Neuronal stem cell (in vitro differentiated cells): Measurements from ENCODE around the gene CAMK1D.

Source experiments
- DNase-seq: peaks from one replicate; pipeline ENCODE4 v3.0.0-alpha.2; 2013; ENCODE audit warnings: low spot score
- H2AFZ ChIP-seq: one replicate; pipeline ENCODE4 v1.6.1; 2013; ENCODE audit warnings: mild to moderate bottlenecking, low read length, inconsistent platforms
- H2AK5ac ChIP-seq: 2 replicates; pipeline ENCODE4 v1.6.1; 2013; ENCODE audit warnings: low read depth, mild to moderate bottlenecking, inconsistent platforms, low read length, moderate library complexity, mixed read lengths
- H2BK120ac ChIP-seq: 2 replicates; pipeline ENCODE4 v1.6.1; 2013; ENCODE audit warnings: low read depth, mild to moderate bottlenecking, inconsistent platforms, low read length, moderate library complexity, mixed read lengths
- H2BK12ac ChIP-seq: one replicate; pipeline ENCODE4 v1.6.1; 2013; ENCODE audit warnings: low read length, inconsistent platforms
- H2BK15ac ChIP-seq: 2 replicates; pipeline ENCODE4 v1.6.1; 2013; ENCODE audit warnings: mild to moderate bottlenecking, low read length, inconsistent platforms, mixed read lengths
- H2BK5ac ChIP-seq: one replicate; pipeline ENCODE4 v1.6.1; 2013; ENCODE audit warnings: inconsistent platforms, mild to moderate bottlenecking, low read length, moderate library complexity
- H3K14ac ChIP-seq: one replicate; pipeline ENCODE4 v1.6.1; 2013; ENCODE audit warnings: low read length, inconsistent platforms
- H3K18ac ChIP-seq: 2 replicates; pipeline ENCODE4 v1.6.1; 2013; ENCODE audit warnings: low read length, inconsistent platforms
- H3K23ac ChIP-seq: 2 replicates; pipeline ENCODE4 v1.6.1; 2013; ENCODE audit warnings: low read depth, mild to moderate bottlenecking, mixed read lengths, low read length, inconsistent platforms; ENCODE audit not compliant: poor library complexity
- H3K27ac ChIP-seq: replicated peaks from 3 replicates; pipeline ENCODE4 v1.5.1; 2013; ENCODE audit warnings: low read length, inconsistent platforms
- H3K27me3 ChIP-seq, 3 experiments: 2 replicates each; pipeline ENCODE4 v1.6.1; 2013; ENCODE audit warnings: low read length in 3 of 3, mild to moderate bottlenecking in 2 of 3, inconsistent platforms in 1 of 3, low read depth in 1 of 3, mixed read lengths in 1 of 3, moderate library complexity in 1 of 3; ENCODE audit not compliant: control insufficient read depth in 3 of 3, insufficient read depth in 3 of 3
- H3K36me3 ChIP-seq, 2 donors: replicated peaks in 1 of 2; 2 replicates each; pipeline ENCODE4 v1.6.1; 2013; ENCODE audit warnings: low read length in 2 of 2; ENCODE audit not compliant: control insufficient read depth in 2 of 2, insufficient read depth in 2 of 2
- H3K4ac ChIP-seq: 2 replicates; pipeline ENCODE4 v1.6.1; 2013; ENCODE audit warnings: inconsistent platforms, mild to moderate bottlenecking, low read length, moderate library complexity
- H3K4me1 ChIP-seq, 2 donors: 1 replicate in 1 of 2; 2 replicates in 1 of 2; pipeline ENCODE4 v1.6.1; 2013; ENCODE audit warnings: low read length in 2 of 2, low read depth in 1 of 2; ENCODE audit not compliant: control insufficient read depth in 2 of 2, insufficient read depth in 1 of 2
- H3K4me2 ChIP-seq: one replicate; pipeline ENCODE4 v1.6.1; 2013; ENCODE audit warnings: mild to moderate bottlenecking, low read length, inconsistent platforms; ENCODE audit not compliant: insufficient read depth, poor library complexity, severe bottlenecking
- H3K4me3 ChIP-seq, 2 donors: 2 replicates each; pipeline ENCODE4 v1.5.1; 2013; ENCODE audit warnings: low read length in 2 of 2, mild to moderate bottlenecking in 2 of 2, inconsistent platforms in 1 of 2, moderate library complexity in 1 of 2
- H3K79me1 ChIP-seq: one replicate; pipeline ENCODE4 v1.6.1; 2013; ENCODE audit warnings: low read depth, mild to moderate bottlenecking, inconsistent platforms, low read length, moderate library complexity
- H3K9ac ChIP-seq: one replicate; pipeline ENCODE4 v1.6.1; 2013; ENCODE audit warnings: mild to moderate bottlenecking, low read depth, low read length, inconsistent platforms; ENCODE audit not compliant: poor library complexity
- H3K9me3 ChIP-seq, 2 donors: replicated peaks in 1 of 2; 2 replicates each; pipeline versions ENCODE3 to v1.6.1; 2013; ENCODE audit warnings: low read length in 2 of 2, mild to moderate bottlenecking in 2 of 2, inconsistent platforms in 1 of 2, low read depth in 1 of 2, mixed read lengths in 1 of 2, moderate library complexity in 1 of 2; ENCODE audit not compliant: control insufficient read depth in 2 of 2, insufficient read depth in 1 of 2
- H4K8ac ChIP-seq: one replicate; pipeline ENCODE4 v1.6.1; 2013; ENCODE audit warnings: low read depth, mild to moderate bottlenecking, inconsistent platforms, low read length, moderate library complexity
- H4K91ac ChIP-seq: one replicate; pipeline ENCODE4 v1.6.1; 2013; ENCODE audit warnings: low read length, low read depth, mild to moderate bottlenecking, inconsistent platforms; ENCODE audit not compliant: poor library complexity
- WGBS, 2 donors: extraction: QIAGEN DNeasy Blood & Tissue Kit; methylation state at CpG; one replicate each; pipeline ENCODE4 v1.1.7; 2013; ENCODE audit warnings: missing lambda C conversion rate in 2 of 2, mixed read lengths in 1 of 2; ENCODE audit not compliant: insufficient read length in 2 of 2, insufficient replicate concordance in 1 of 2; ENCODE audit errors: extremely low coverage in 2 of 2; 5-methylcytosine and 5-hydroxymethylcytosine counted together

The CAMK1D gene

DNA sequence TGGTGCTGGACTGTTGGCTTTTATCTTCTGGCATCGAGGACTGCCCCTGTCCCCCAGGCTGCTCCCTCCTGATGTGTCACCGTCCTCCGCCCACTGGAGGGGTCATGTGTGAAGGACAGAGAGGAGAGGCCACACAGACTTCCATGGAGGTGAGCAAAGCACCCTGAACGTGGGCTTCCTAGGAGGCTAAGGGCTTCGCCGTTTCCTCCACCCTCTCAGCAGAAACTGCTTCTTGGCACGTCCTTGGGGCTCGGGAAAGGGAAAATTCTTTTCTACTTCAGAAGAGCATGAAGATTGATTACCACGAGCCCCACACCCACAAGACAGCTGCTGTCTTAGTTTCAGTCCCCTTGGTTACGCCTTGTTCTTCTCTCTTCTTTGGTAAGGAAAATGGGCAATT is 433.9 kb downstream of the CAMK1D start:
- Histone ChIP-seq H3K14ac (no peak overlapping the region), H3K4me1 (peaks cover 2 to 11% of the 10 kb centered on the region in 2 donors), H3K4me3 (peak overlapping the region in 1 of 2 donors; percentile 48), H3K4me2 (no peak overlapping the region), H3K23ac (no peak overlapping the region), H3K27me3 (no peaks in the 10 kb centered on the region), H2BK15ac (no peak overlapping the region), H4K91ac (no peak overlapping the region), H3K18ac (peak overlapping the region; percentile 25), H4K8ac (no peak overlapping the region), H2BK5ac (no peak overlapping the region), H3K27ac (no peak overlapping the region), H2AK5ac (no peak overlapping the region), H3K4ac (no peak overlapping the region), H2AFZ (no peak overlapping the region), H2BK12ac (no peak overlapping the region), H3K36me3 (no peaks in the 10 kb centered on the region), H3K79me1 (no peaks in the 10 kb centered on the region), H3K9me3 (no peaks in the 10 kb centered on the region), H3K9ac (no peak overlapping the region), H2BK120ac (no peak overlapping the region)
- no peak for DNase-seq
- WGBS, 2 donors, result no CpG with 5 or more reads among the region's 10 CpGs

GRCh38 chr10:12784646-12785045 is 435.3 kb downstream of the CAMK1D start:
- H2AFZ ChIP-seq, result peak overlapping the region; percentile 17
- no CpG with 5 or more reads among the region's 6 CpGs for WGBS, 2 donors
- H3K27ac ChIP-seq, result no peak overlapping the region
- no peak overlapping the region for H3K4me3 ChIP-seq
- H3K9me3 ChIP-seq, result no peaks in the 10 kb centered on the region
- no peak overlapping the region for H2BK120ac ChIP-seq
- H3K14ac ChIP-seq, result no peak overlapping the region
- H3K79me1 ChIP-seq, result no peaks in the 10 kb centered on the region
- no peak overlapping the region for H3K23ac ChIP-seq
- H4K91ac ChIP-seq, result no peak overlapping the region
- no peak overlapping the region for H2BK5ac ChIP-seq
- no peak overlapping the region for H2BK15ac ChIP-seq
- no peak overlapping the region for H4K8ac ChIP-seq
- DNase-seq, result no peak
- H3K27me3 ChIP-seq, result no peaks in the 10 kb centered on the region
- H3K4ac ChIP-seq, result no peak overlapping the region
- H3K36me3 ChIP-seq, result no peaks in the 10 kb centered on the region
- H3K4me2 ChIP-seq, result no peak overlapping the region
- no peak overlapping the region for H3K18ac ChIP-seq
- no peak overlapping the region for H2AK5ac ChIP-seq
- H3K4me1 ChIP-seq, result peaks cover 2 to 11% of the 10 kb centered on the region in 2 donors
- H2BK12ac ChIP-seq, result no peak overlapping the region
- no peak overlapping the region for H3K9ac ChIP-seq

DNA sequence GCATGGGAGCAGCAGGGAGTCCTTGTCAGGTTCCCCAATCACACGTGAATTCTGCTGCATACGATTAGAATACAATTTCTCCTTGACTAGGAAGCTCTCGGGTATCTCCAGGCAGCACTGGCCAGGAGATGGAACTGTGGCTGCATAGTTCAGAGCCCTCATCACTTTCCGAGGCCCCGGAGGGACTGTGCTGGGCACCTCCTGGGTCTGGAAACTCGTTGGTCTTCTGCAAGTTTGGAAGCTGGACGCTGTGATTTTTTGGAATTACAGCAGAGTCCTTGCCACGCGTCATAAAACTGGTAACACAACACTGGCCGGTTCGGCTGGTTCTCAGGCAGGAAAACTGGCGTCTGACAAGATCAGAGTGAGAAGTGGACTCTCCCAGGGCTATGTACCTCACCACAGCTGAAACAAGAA is 436.1 kb downstream of the CAMK1D start:
- no peak overlapping the region for H2BK12ac ChIP-seq
- no peak overlapping the region for H3K23ac ChIP-seq
- peak overlapping the region; percentile 16 for H3K18ac ChIP-seq
- H3K27ac ChIP-seq, result no peak overlapping the region
- peaks cover 2 to 11% of the 10 kb centered on the region in 2 donors for H3K4me1 ChIP-seq
- no CpG with 5 or more reads among the region's 12 CpGs for WGBS, 2 donors
- no peak overlapping the region for H2BK15ac ChIP-seq
- H3K27me3 ChIP-seq, result no peaks in the 10 kb centered on the region
- no peak overlapping the region for H3K14ac ChIP-seq
- H3K4me3 ChIP-seq, result no peak overlapping the region
- peak overlapping the region; percentile 17 for H2AFZ ChIP-seq
- H3K9ac ChIP-seq, result no peak overlapping the region
- H4K91ac ChIP-seq, result no peak overlapping the region
- H3K9me3 ChIP-seq, result no peaks in the 10 kb centered on the region
- H3K36me3 ChIP-seq, result no peaks in the 10 kb centered on the region
- DNase-seq, result no peak
- no peak overlapping the region for H2AK5ac ChIP-seq
- H2BK120ac ChIP-seq, result no peak overlapping the region
- H3K4me2 ChIP-seq, result no peak overlapping the region
- no peaks in the 10 kb centered on the region for H3K79me1 ChIP-seq
- H3K4ac ChIP-seq, result no peak overlapping the region
- H2BK5ac ChIP-seq, result no peak overlapping the region
- no peak overlapping the region for H4K8ac ChIP-seq

DNA sequence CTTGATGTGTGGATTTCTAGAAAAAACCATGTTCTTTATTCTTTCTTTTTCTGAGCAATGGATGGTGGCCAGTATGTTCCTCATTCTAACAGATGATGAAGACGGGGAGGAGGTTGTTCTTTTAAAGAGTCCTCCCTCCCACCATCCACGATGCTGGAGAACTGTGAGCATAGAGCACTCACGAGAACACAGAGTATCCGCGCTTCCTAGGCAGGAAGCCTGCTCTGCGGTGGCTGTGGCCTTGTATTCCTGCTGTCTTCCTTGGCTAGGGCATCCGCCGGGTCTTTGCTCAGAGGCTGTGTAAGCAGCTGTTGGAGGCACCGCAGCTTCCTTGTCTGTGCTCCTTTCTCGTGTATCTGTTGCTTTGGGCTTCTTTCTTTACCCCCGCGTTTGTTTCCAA is 437.9 kb downstream of the CAMK1D start:
- H3K27ac ChIP-seq, result no peak overlapping the region
- no peaks in the 10 kb centered on the region for H3K36me3 ChIP-seq
- H2BK5ac ChIP-seq, result no peak overlapping the region
- WGBS, 2 donors, result no CpG with 5 or more reads among the region's 12 CpGs
- no peak overlapping the region for H3K4me2 ChIP-seq
- H3K4me3 ChIP-seq, result no peak overlapping the region
- H3K18ac ChIP-seq, result no peak overlapping the region
- H3K23ac ChIP-seq, result no peak overlapping the region
- H4K8ac ChIP-seq, result no peak overlapping the region
- H2BK120ac ChIP-seq, result no peak overlapping the region
- H2AK5ac ChIP-seq, result no peak overlapping the region
- H2BK12ac ChIP-seq, result no peak overlapping the region
- no peak overlapping the region for H3K4ac ChIP-seq
- H3K9ac ChIP-seq, result no peak overlapping the region
- H3K9me3 ChIP-seq, result peaks cover 0 to 7% of the 10 kb centered on the region in 2 donors
- no peaks in the 10 kb centered on the region for H3K79me1 ChIP-seq
- no peak overlapping the region for H3K14ac ChIP-seq
- peaks cover 2 to 11% of the 10 kb centered on the region in 2 donors for H3K4me1 ChIP-seq
- DNase-seq, result no peak
- H4K91ac ChIP-seq, result no peak overlapping the region
- H2AFZ ChIP-seq, result no peak overlapping the region
- no peak overlapping the region for H2BK15ac ChIP-seq
- no peaks in the 10 kb centered on the region for H3K27me3 ChIP-seq
